Measurements from ENCODE around the gene METTL8. TPM values are rescaled to one million over a fixed set of nuclear protein-coding genes. Genes with fewer than 3 reads are reported as not detected.

METTL8 gene
- total and polyA plus RNA-seq, 2 of the 13 experiments (the other 11 are each of a cell fraction or from before 2014, with no cell fraction given) = 18.6 to 68.2 TPM

- FAIRE-seq (no peak), ATAC-seq (no peak), DNase-seq (ENCODE audit: low spot score) (no peak)
- Histone ChIP-seq H3K36me3 (replicated peaks in 1 of 2; ENCODE audit: control insufficient read depth in 1 of 2, insufficient read depth in 2 of 2, low read length in 2 of 2) (no peaks in the 10 kb centered on the region), H3K27me3 (ENCODE audit: control insufficient read depth in 1 of 2, insufficient read depth in 2 of 2, low read length in 2 of 2) (no peaks in the 10 kb centered on the region), H3K9ac (ENCODE audit: insufficient read depth, low read depth, low read length) (no peak overlapping the region), H3K79me2 (ENCODE audit: insufficient read depth, low read length) (no peaks in the 10 kb centered on the region), H2AFZ (ENCODE audit: low read length) (no peak overlapping the region), H3K4me3 (replicated peaks in 1 of 3; ENCODE audit: insufficient read depth in 1 of 3, low read depth in 2 of 3, low read length in 3 of 3) (no peak overlapping the region), H3K4me1 (ENCODE audit: insufficient read depth, low read length) (peaks cover 22% of the 10 kb centered on the region), H3K9me3 (ENCODE audit: low read length) (no peaks in the 10 kb centered on the region), H3K27ac (ENCODE audit: extremely low read length, insufficient read depth, low read length) (no peak overlapping the region), H3K4me2 (ENCODE audit: low read depth, low read length) (no peak overlapping the region), H4K20me1 (ENCODE audit: insufficient read depth, low read length) (no peaks in the 10 kb centered on the region)
- POLR2A ChIA-PET = no interaction called here
- no peak for TF ChIP-seq HMGA1 (CRISPR knock-in tag; conservative IDR thresholded peaks at IDR 0.05)
- TF ChIP-seq ZNF431 (CRISPR knock-in tag; IDR thresholded peaks at IDR 0.05; ENCODE audit: borderline replicate concordance, low read depth) = no peak
- no peak for TF ChIP-seq HNF4A (CRISPR knock-in tag; IDR thresholded peaks at IDR 0.05)
- no peak for TF ChIP-seq ADNP (CRISPR knock-in tag; IDR thresholded peaks at IDR 0.05)
- TF ChIP-seq ZFP36 (IDR thresholded peaks at IDR 0.05; ENCODE audit: borderline replicate concordance, low read depth, low read length, partially characterized antibody) = no peak
- TF ChIP-seq, protein P1, sequence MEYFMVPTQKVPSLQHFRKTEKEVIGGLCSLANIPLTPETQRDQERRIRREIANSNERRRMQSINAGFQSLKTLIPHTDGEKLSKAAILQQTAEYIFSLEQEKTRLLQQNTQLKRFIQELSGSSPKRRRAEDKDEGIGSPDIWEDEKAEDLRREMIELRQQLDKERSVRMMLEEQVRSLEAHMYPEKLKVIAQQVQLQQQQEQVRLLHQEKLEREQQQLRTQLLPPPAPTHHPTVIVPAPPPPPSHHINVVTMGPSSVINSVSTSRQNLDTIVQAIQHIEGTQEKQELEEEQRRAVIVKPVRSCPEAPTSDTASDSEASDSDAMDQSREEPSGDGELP (IDR thresholded peaks at IDR 0.05; ENCODE audit: borderline replicate concordance, low read depth) = no peak
- TF ChIP-seq ZBTB38 (CRISPR knock-in tag; IDR thresholded peaks at IDR 0.05) = no peak
- TF ChIP-seq, protein P2, sequence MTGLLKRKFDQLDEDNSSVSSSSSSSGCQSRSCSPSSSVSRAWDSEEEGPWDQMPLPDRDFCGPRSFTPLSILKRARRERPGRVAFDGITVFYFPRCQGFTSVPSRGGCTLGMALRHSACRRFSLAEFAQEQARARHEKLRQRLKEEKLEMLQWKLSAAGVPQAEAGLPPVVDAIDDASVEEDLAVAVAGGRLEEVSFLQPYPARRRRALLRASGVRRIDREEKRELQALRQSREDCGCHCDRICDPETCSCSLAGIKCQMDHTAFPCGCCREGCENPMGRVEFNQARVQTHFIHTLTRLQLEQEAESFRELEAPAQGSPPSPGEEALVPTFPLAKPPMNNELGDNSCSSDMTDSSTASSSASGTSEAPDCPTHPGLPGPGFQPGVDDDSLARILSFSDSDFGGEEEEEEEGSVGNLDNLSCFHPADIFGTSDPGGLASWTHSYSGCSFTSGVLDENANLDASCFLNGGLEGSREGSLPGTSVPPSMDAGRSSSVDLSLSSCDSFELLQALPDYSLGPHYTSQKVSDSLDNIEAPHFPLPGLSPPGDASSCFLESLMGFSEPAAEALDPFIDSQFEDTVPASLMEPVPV (CRISPR knock-in tag; IDR thresholded peaks at IDR 0.05) = no peak
- TF ChIP-seq SMAD9 (CRISPR knock-in tag; IDR thresholded peaks at IDR 0.05) = no peak
- no peak for TF ChIP-seq KAT8 (CRISPR knock-in tag; IDR thresholded peaks at IDR 0.05)
- TF ChIP-seq ZKSCAN5 (CRISPR knock-in tag; IDR thresholded peaks at IDR 0.05) = no peak
- TF ChIP-seq, protein P3, sequence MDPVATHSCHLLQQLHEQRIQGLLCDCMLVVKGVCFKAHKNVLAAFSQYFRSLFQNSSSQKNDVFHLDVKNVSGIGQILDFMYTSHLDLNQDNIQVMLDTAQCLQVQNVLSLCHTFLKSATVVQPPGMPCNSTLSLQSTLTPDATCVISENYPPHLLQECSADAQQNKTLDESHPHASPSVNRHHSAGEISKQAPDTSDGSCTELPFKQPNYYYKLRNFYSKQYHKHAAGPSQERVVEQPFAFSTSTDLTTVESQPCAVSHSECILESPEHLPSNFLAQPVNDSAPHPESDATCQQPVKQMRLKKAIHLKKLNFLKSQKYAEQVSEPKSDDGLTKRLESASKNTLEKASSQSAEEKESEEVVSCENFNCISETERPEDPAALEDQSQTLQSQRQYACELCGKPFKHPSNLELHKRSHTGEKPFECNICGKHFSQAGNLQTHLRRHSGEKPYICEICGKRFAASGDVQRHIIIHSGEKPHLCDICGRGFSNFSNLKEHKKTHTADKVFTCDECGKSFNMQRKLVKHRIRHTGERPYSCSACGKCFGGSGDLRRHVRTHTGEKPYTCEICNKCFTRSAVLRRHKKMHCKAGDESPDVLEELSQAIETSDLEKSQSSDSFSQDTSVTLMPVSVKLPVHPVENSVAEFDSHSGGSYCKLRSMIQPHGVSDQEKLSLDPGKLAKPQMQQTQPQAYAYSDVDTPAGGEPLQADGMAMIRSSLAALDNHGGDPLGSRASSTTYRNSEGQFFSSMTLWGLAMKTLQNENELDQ (CRISPR knock-in tag; IDR thresholded peaks at IDR 0.05; ENCODE audit: borderline replicate concordance) = no peak
- no peak for TF ChIP-seq ZBTB21 (CRISPR knock-in tag; IDR thresholded peaks at IDR 0.05)
- TF ChIP-seq, protein P4, sequence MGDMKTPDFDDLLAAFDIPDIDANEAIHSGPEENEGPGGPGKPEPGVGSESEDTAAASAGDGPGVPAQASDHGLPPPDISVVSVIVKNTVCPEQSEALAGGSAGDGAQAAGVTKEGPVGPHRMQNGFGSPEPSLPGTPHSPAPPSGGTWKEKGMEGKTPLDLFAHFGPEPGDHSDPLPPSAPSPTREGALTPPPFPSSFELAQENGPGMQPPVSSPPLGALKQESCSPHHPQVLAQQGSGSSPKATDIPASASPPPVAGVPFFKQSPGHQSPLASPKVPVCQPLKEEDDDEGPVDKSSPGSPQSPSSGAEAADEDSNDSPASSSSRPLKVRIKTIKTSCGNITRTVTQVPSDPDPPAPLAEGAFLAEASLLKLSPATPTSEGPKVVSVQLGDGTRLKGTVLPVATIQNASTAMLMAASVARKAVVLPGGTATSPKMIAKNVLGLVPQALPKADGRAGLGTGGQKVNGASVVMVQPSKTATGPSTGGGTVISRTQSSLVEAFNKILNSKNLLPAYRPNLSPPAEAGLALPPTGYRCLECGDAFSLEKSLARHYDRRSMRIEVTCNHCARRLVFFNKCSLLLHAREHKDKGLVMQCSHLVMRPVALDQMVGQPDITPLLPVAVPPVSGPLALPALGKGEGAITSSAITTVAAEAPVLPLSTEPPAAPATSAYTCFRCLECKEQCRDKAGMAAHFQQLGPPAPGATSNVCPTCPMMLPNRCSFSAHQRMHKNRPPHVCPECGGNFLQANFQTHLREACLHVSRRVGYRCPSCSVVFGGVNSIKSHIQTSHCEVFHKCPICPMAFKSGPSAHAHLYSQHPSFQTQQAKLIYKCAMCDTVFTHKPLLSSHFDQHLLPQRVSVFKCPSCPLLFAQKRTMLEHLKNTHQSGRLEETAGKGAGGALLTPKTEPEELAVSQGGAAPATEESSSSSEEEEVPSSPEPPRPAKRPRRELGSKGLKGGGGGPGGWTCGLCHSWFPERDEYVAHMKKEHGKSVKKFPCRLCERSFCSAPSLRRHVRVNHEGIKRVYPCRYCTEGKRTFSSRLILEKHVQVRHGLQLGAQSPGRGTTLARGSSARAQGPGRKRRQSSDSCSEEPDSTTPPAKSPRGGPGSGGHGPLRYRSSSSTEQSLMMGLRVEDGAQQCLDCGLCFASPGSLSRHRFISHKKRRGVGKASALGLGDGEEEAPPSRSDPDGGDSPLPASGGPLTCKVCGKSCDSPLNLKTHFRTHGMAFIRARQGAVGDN (CRISPR knock-in tag; IDR thresholded peaks at IDR 0.05) = no peak
- no peak for TF ChIP-seq IKZF4 (CRISPR knock-in tag; IDR thresholded peaks at IDR 0.05; ENCODE audit: borderline replicate concordance, low read depth, not compliant biosample characterization)
- WGBS (ENCODE audit: low lambda C conversion rate) = 92% methylated on average over 3 of the region's 3 CpGs
- in situ Hi-C loops (cut with HindIII; ENCODE audit: extremely low pct_ligation_motif_present, low pct_unique_long_range_greater_than_20kb) = no loop called here
- CTCF ChIA-PET (ENCODE audit: low intra/inter-chr PET ratio, low total read pairs) = no interaction called here
- BruUV-seq (replicated peaks) = no TSS peak
- intact Hi-C loops (cut with micrococcal nuclease; ENCODE audit: unreplicated experiment) = no loop called here
Observed at GRCh38 chr2:171281110-171281509, 152.7 kb downstream of the METTL8 start.

Data from HepG2 (cell line).